ACHN (cell line): ENCODE data around the gene TADA2A.
"Not testable (repeated sequence)": the region's sequence is repeated elsewhere in the genome, so short reads cannot be mapped to it uniquely, and the experiment has no call there.

Source experiments
- DNase-seq: peaks from one replicate; pipeline ENCODE4 v3.0.0-alpha.2; 2015
- in situ Hi-C: cut with HindIII; loops from 2 replicates; pipeline ENCODE4 v1.10.0; 2017; ENCODE audit warnings: low sequenced_read_pairs, low pct_ligation_motif_present, low pct_unique_long_range_greater_than_20kb

Gene TADA2A

DNA sequence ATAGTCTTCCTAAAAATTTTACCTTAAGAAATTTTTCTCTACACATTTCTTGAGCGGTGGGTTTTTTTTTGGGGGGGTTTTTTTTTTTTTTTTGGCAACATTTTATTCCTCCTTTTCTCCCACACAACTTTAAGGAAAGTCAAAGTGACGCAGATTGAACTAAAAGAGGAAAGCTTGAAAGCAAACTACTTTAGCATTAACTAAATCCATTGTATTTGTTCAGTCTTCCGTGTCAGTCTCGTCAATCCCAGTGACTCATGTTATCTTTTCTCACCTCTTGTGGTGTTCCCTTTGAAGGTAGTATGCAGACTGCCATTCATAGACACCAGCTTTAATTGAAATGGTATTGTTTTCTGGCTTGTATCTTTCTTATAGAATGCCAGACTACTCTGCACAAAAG lies 39.3 kb downstream of the TADA2A start:
- DNase-seq: peak; percentile 71
- in situ Hi-C loops: no loop called here

DNA sequence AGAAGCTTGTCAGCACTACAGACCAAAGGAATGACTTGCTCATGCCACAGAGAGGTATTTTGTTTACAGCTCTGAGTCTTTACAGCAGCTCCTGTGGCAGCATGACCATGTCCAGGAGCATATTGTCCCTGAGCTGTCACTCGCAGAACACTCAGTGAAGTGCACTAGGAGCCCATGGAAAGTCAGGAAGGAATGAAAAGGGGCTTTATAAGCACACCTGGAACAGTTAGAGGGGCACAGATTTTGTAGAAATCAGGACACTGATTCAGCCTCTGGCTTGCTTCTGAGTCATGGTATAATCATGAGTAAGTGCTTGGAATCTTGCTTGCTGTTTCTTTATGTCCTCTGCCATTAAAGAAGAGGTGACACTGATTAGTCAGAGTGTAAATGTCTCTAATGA lies 41.0 kb downstream of the TADA2A start:
- peak; percentile 59 for DNase-seq
- in situ Hi-C loops: no loop called here

DNA sequence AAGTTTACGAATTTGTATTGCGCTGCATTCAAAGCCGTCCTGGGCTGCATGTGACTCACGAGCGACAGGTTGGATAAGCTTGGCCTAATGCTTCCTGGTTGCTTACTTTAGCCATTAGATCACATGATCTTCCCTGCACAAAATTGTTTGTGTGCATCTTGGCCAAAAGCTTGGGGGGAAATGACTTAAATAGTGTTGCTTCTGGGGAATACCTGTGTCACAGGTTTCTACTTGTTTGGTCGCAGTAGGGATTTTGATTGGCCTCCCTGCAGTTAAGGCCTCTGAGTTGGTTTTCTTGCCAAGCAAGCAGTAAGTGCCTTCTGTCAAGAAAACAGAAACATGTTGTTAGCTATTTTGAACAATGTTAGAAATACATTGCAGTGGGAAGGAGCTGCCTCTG lies 43.4 kb downstream of the TADA2A start:
- no peak for DNase-seq
- in situ Hi-C loops: no loop called here

DNA sequence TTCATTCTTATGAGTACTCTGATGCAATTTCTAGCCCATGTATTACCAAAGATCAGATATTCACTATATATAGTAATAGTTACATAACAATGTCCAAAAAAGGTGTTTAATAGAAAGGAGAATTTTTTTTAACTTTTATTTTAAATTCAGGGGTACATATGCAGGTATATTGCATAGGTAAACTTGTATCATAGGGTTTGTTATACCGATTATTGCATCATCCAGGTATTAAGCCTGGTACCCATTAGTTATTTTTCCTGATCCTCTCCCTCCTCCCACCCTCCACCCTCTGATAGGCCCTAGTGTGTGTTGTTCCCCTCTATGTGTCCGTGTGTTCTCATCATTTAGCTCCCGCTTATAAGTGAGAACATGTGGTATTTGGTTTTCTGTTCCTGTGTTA lies 51.1 kb downstream of the TADA2A start:
- in situ Hi-C loops, DNase-seq: not testable (repeated sequence)

DNA sequence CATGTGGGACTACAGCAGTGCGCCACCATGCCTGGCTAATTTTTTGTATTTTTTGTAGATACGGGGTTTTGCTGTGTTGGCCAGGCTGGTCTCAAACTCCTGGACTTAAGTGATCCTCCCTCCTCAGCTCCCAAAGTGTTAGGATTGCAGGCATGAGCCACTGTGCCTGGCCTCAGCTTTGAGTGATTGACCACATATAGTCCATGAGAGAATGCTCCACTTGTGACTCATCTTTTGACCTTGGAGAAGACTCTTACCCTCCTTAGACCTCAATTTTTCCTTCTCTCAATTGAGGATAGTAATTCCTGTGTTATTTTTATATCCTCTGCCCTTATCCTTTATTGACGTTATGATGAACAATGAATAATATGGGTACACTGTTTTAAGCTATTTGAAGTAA lies 52.1 kb downstream of the TADA2A start:
- in situ Hi-C loops: no loop called here
- peak; percentile 66 for DNase-seq

DNA sequence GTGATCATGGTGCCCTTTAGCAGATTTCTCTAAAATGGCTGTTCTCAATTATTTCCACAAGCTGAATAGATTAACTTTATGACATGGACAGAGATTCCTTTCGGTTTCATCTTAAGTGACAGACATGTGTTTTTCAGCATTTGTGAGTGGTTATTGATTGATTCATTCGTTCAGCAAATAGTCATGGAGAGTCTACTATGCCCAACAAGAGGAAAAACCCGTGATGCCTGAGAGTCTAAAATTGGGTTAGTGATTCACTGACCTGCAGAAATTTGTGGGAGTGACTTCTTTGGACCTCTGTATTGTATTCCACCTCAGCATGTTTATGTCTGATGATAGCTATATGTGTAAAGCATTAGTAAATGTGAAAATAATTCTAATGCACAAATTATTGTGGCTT lies 55.0 kb downstream of the TADA2A start:
- in situ Hi-C loops: no loop called here
- no peak for DNase-seq

DNA sequence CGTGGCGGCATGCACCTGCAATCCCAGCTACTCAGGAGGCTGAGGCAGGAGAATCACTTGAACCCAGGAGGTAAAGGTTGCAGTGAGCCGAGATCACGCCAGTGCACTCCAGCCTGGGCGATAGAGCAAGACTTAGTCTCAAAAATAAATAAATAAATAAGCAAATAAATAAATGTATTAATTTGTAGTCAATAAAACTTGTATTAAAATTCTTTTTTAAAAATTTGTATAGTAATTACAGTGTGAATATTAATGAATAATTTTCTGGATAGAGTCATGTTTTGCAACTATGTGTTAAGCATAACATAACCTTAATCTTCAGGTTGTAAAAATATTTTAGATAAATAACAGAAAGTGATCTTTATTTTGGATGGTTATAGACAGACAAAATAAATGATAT lies 55.8 kb downstream of the TADA2A start:
- DNase-seq: no peak
- in situ Hi-C loops: no loop called here

DNA sequence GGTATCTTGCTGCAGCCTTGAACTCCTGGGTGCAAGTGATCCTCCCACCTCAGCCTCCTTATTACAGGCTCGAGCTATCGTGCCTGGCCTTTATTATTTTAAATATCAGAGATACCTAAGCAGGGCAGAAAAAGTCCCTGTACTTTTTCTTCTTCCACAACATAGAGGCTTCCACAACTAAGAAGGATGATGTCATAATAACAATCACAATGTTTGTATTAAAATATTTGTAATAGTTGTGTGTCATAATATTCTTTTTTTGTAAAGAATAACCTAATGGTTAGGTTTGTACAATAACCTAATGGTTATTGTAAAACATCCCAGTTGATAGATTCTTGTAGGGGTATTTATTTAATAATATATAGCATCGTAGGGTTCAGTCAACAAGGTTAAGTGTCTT lies 56.4 kb downstream of the TADA2A start:
- in situ Hi-C loops: no loop called here

DNA sequence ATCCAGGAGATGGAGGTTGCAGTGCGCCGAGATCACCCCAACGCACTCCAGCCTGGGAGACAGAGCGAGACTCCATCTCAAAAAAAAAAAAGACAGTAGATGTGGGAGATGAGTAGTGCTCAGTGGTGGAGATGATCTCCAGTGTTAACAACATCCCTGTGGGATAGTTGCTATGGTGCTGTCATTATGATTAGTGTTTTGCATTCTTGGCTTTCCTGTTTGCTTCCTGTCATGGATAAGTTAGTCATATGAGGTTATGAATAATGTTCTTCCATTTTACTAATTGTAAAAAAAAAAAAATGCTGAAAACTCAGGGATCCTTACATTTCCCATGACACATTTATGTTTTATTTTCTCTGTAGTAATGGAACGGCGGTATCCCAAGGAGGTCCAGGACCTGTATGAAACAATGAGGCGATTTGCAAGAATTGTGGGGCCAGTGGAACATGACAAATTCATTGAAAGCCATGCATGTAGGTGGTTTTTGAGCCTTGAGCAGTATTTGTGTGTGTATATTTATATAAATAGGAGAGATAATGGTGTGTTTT lies 58.5 kb downstream of the TADA2A start:
- in situ Hi-C loops: no loop called here
- no peak for DNase-seq

More for the DNA sequence above, 56.4 kb downstream of the TADA2A start:
- no peak for DNase-seq

DNA sequence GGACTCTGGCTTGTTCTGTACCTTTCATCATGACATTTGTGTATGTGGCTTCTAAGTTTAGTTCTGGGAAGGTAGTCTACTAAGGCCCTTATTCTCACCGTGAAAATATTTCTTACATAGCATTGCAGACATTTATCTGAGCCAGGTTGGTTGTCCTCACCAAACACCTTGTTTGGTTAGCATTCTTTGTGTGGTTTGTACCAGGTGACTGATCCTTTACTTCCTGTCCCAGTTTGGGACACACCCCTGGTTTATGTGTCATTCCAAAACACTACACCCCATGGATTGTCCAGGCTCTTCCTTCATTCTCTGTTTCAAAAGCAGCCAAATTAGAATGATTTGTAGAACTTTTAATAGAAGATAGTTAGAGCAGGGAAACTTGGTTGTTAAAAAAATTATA lies 59.8 kb downstream of the TADA2A start:
- no peak for DNase-seq
- in situ Hi-C loops: no loop called here

DNA sequence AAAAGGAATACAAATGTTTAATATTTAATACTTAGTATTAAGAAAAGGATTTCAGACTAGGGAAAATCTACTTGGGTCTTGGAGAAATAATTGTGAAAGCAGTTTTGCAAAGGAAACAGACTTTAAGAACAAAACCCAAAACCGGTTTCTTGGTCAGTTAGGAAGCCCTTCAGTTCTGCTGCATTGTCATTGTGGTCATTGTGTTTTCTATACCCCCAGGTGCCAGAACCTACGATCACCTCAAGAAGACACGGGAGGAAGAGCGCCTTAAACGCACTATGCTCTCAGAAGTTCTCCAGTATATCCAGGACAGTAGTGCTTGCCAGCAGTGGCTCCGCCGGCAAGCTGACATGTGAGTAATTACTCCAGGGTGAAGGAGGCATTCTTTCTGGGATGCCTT lies 63.5 kb downstream of the TADA2A start:
- no peak for DNase-seq
- in situ Hi-C loops: no loop called here

DNA sequence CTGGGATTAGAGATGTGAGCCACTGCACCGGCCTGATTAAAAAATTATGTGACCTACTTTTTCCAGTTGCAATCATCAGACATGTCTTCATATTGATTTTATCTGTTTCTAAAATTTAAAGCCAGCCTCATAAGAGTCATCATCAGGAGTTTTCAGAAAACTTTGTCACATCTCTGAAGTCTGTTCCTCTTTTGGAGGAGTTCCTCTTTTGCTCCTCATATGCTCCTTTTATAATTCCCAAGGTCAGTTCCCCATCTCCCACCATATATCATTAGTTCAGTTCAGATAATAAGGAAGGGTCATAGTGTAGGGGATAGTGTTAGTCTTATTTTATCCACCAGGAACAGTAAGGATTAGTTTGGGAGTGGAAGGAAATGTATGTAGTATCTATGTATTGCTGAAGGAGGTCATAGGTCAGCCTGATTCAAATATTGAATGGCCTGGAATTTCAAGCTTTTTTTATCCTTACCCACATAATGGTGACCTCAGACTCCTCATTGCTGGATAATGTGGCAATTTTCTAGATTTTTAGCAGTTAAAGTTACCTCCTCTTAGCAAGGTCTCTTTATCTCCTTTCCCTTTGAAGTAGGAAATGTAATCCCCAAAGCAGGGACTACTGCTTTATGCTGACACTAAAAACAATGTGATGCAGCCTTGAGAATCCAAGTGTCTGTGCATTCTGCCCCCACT lies 69.2 kb downstream of the TADA2A start:
- no peak for DNase-seq
- in situ Hi-C loops: no loop called here

DNA sequence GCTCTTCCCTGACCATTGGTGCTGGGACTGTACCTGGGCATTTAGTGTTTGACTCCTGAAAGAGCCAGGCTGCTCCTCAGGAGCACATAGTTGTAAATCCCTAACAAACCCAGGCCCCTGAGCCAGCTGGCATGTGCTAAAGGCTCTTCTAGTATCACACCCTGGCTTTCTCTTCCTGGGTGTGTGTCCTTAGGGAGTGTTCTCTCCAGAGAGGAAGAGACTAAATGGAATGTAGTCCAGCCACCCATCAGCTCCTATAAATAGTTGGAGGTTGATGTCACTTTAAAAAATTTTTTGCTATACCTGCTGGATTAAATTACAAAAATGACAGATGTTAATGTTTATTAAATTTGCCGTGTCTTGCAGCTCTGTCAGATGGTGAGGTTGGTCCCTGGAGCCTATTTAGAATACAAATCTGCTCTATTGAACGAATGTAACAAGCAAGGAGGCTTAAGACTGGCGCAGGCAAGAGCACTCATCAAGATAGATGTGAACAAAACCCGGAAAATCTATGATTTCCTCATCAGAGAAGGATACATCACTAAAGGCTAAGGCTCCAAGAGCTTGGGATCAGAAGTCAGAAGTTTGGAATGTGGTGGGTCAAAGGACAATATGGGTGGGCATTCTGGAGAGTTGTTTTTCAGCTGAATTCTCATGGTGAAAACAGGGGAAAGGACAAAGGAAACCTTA lies 69.9 kb downstream of the TADA2A start:
- DNase-seq: no peak
- in situ Hi-C loops: no loop called here

DNA sequence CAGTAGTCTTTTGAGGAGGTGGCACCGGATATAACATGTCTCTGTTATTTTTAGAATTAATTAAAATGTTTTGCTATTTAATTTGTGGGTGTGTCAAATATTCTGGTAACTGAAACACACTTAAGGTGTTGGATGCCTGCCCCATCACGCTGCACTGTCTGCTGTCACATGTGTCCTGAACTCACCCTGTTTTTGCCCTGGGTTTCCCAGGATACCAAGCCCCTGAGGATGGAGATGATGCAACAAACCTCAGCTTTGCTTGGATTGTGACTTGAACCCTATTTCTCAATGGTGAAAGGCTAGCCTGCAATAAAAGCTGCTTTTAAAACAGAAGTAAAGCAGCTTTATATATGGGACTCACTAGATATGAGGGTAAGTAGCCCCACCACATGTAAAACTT lies 71.5 kb downstream of the TADA2A start:
- no peak for DNase-seq
- in situ Hi-C loops: no loop called here

DNA sequence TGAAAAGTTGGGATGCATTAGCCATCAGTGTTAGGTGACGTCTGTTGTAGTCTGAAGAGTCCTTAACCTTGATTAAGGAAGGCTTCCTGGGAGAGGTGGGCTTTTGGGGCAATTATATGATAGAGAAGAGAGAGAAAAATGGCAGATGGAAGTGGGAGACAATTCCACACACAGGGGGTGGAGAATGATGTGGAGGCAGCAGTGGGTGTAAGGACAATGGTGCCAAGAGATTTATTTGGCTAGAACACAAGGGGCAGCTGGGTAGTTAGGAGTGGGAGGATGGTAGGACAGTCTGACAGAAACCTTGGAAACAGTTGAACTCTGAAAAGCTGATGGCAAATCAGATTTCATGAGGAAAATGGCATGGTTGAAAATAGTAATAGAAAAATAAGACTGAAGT lies 72.3 kb downstream of the TADA2A start:
- no peak for DNase-seq
- in situ Hi-C loops: no loop called here

DNA sequence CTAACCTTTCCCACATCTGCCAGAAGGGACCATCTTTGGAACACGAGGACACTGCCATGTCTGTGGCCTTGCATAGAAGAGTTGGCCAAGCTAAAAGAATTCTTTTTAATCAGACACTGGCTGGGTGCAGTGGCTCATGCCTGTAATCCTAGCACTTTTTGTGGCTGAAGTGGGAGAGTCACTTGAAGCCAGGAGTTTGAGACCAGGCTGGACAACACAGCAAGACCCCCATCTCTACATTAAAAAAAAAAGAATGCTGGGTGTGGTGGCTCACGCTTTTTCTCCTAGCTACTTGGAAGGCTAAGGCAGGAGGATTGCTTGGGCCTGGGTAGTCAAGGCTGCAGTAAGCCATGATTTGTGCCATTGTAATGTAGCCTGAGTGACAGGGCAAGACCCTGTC lies 73.7 kb downstream of the TADA2A start:
- in situ Hi-C loops: no loop called here
- DNase-seq: no peak

DNA sequence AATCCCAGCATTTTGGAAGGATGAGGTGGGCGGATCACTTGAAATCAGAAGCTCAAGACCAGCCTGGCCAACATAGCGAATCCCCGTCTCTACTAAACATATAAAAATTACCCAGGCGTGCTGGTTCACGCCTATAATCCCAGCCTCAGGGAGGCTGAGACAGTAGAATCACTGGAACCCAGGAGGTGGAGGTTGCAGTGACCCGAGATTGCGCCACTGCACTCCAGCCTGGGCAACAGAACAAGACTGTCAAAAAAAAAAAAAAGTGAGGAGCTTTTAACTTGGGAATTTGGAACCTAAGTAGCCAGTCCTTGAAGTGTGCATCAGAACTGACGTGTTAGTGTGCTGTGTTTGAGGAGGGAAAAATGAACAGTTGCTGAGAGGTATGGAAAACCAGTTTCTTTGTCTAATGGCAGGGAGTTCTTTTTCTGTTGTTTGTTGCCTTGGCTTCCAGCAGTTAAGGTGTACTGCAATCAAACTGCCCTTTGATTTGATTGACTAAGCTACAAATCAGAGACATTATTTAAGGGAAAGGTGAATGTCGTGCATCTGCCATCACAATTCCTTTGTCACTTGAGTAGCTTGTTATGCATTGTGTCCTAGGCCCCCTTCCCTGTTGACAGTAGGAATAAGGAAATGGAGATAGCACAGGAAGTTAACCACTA lies 74.4 kb downstream of the TADA2A start:
- no peak for DNase-seq
- in situ Hi-C loops: no loop called here

DNA sequence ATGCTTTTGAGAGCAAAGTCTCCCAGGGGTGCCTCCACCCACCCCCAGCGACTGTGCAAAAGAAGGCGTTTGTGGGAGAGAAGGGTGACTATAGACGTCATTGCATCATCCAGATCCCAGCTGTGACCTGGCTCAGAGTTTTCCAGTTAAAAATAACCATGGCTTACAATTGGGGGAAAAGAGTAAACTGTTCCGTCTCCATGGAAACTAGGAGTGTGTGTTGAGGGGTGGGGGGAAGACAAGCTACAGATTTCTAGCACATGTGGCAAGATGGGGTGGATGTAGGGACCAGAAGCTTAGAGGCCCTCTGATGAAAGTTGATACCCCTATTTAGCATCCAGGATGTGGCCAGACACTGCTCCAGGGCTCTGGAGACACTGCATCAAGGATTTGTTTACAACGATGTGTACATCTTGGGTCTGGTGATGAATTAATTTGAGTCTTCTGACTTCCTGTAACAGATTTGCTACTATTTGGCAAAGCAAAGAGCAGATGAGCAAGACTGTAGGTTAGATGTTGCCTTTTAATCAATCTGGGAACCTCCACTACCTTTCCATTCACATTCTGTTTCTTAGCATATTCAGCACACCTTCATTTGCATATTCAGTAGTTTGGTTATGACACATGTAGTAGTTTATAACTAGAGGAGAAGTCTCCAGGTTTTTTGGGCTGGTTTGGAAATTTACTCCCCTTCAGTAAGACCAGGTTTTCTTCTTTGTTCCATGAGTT lies 76.8 kb downstream of the TADA2A start:
- in situ Hi-C loops: no loop called here
- no peak for DNase-seq

DNA sequence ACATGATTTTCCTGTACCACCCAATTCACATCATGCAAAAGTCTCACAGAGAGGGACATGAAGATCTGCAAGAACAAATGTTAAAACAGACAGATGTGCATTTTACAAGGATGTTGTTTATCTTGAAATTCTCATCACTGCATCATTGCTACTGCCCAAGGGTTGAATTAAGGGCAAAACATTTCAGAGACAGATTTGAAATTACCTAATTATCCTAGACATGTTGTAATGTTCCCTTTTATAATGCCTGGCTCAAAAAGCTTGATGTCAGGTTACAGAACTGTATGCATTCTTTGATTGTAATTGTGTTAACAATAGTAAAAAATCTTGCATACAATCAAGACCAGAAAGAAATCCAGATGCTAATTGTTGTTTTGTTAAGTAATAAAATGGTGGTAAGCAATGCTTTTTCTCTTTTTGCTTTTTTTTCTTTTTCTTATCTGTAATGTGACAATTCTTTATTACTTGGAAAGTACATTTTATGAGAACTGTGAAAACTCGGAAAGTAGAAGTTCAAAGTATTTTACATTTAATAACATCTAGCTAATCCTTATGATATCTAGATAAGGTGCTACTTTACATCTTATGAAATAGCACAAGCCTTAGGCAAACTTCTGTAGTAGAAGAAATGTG lies 79.4 kb downstream of the TADA2A start:
- in situ Hi-C loops: no loop called here
- no peak for DNase-seq
